NCI-H510A treated with DMSO at 0.1 percent for 48 hours (cell line): ENCODE data around the gene PRAC2.
A peak's percentile ranks its signal among the peaks of the same experiment; 100 is the strongest.

Source experiments
- DNase-seq: peaks from one replicate; lab custom pipeline; 2025; lab: John Stamatoyannopoulos, UW

The PRAC2 gene

DNA sequence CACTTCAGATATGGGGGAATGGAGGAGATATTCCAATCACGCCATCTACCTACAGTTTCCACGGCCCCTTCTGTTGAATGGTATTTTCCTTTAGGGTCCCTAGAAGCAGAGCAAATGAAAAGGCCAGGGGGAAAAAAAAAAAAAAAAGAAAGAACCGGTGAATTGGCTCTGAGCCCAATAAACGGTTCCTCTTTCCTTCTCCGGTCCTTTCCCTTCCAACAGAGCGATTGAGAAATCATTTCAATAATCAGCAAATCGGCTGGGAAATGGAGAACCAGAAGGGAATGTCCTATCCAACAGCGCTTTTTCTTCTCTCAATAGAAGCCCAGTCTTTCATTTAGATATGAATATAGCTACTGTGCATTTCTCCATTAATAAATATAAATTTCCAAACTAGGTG is 32.4 kb downstream of the PRAC2 start:
- no peak for DNase-seq

DNA sequence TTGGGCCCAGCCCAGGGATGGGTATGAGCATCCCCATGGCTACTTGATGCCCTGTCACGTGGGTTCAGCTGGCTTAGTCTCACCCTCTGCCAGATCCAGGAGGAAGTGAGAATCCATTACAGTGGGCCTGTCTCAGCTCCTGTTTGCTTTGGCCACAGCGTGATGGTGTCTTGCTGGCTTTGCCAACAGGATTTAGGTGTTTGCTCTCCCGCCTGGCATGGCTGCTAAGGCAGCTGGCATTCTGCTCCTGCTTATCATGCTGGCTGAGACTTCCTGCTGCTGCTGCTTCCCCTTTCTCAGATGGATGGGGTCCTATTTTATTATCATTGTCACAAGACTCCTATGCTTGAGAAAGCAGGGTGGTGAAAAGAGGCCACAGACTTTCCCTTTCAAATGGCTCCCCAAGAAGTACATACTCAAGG is 33.9 kb downstream of the PRAC2 start:
- DNase-seq: no peak

DNA sequence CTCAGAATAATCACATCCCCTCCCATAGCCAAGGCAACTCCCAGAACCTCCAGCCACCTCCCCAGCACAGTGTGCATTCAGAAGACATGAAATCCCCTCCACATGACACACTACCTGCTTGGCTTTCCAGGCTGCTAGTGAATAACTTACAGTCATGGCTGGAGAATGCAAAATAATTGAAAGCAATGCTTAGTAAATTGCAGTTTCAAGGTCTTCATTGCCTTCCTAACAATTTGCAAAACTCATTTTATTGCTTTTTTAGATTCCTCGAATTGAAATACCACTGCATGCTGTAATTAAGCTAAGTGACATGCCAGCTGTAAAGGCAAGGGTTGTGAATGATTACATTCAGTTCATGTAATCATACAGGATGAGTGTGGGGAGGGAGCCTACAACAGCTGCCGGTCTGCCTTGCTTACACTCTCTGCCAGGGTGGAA is 34.6 kb downstream of the PRAC2 start:
- DNase-seq: no peak

DNA sequence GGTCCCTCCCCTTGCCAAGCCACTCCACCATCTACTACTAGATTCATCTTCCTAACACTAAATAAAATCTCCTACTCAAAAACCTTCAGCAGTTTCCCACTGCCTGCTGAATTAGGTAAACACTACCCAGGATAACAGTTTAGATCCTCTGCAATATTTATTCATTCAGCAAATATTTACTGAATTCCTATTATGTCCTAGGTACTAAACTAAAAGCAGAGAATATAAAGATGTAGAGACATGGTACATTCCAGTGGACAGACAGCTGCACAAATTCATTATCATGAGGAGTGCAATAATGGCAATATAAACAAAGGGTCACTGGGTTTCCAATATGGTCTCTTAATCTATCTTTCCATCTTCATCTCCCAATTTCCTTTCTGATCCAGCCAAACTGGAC is 36.3 kb downstream of the PRAC2 start:
- no peak for DNase-seq

DNA sequence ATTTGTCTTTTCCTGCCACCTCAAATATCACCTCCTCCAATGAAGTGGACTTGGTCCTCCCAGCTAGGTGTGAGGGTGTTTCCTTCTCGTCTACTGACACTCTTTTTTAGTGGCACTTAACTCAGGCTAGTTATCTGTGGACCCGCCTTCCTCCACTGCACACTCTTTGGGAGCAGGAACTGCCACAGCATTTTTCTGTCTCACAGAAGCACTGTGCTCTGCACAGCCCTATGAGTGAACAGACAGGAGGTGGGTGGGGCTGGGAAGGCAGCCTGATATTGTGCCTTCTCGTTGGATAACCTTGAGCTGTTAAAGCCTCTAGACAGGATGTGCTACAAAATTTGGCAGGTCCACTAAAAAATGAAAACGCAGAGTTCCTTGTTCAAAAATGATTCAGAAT is 37.4 kb downstream of the PRAC2 start:
- peak; percentile 32 for DNase-seq

DNA sequence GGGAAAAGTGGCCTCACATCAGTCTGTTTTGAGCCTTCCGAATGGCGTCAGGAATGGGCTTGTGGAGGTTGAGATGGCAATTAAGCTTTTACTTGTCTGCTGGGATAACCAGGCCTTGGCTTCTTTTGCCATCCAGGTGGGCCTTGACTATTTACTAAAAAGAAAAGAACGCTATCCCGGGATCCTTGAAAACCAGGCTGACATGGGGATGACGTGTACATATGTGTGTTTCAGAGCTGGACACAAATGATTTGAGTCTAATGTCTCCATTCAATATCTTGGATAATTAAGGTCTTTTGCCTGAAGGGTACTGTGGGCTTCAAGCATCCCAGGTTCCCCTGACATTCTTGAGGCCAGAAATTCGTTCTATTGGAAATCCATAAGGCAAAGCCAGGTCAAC is 38.1 kb downstream of the PRAC2 start:
- DNase-seq: no peak

DNA sequence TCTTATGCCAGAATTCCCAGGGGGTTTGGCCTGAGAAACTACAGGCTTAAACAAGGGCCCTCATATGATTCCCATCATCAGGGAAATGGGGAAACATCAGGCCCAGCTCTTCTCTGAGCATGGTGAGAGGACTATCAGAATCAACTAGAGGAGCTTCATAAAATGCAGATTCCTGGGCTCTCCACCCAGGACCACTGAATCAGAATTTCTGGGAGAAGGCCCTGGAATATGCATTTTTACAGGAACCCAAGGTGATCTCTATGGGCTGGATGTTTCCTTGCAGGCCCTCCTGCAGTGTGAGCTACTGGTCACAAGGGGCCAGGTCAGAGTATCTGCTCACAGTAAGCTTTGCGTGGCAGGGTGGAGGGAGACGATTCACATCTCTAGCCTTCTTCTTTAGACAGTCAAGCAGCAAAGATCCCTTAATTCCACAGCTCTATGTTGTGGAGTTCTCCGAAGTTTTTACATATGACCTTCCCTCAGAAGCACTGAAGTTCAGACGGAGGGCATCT is 44.3 kb downstream of the PRAC2 start:
- DNase-seq: no peak

DNA sequence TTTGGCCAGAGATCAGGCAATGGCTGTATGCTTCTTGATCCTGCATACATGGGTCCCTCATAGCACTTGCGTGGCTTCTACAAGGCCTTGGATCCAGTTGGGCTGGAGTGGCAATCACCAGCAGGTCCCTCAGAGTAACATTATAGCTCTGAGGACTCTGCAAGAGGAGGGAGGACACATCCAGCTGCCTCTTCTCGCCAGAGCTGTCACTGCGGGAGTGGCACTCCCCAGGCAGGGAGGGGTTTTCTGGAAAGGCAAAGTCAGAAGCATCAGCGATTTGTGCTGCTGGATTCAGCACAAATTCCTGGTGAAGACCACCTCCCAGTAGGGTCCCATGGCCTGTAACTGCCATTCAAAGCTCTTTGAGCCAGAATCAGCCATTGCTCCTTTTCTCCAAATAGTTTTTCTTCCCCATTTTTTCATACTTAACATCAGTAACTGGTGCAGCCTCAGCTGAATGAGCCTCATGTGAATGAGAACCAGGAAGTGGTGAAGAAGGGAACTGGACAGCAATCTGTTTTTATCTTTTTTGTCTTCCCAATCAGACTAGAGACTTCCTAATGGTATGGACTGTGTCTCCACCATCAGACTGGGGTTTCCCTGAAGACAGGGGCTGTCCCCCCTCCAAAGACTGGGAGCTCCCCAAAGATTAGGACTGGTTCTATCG is 46.2 kb downstream of the PRAC2 start:
- no peak for DNase-seq

DNA sequence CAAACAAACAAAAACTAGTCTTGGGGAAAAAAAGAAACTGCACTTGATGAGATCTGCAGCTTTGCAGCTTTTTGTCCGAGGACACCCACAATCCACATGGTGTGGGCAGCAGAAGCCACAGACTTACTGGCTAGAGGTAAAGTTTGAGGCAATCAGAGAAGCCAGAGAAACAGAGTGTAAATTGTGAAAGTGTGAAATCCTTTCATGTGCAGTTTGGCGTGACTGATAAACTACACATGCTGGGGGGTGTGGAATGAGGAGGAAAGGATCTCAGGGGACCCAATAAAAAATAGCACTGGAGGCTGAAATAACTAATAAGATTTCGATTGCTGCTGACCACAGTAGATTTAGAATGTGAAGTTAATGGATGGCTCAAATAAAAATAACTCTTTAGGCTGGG is 48.0 kb downstream of the PRAC2 start:
- no peak for DNase-seq

DNA sequence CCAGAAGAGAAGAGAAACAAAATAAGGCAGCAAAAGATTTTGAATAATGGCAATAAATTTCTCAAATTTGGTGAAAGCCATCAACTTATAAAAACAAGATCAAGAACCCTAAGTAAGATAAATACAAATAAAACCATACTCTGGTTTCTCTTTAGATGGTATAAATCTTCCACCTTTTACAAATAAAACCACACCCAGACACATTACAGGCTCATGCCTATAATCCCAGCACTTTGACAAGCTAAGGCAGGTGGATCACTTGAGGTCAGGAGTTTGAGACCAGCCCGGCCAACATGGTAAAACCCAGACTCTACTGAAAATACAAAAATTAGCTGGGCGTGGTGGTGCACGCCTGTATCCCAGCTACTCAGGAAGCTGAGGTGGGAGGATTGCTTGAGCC is 50.3 kb downstream of the PRAC2 start:
- DNase-seq: no peak
